K562 (cell line): Measurements from ENCODE around the gene TREX2. TPM values are rescaled to one million over a fixed set of nuclear protein-coding genes. Genes with fewer than 3 reads are reported as not detected.

ENCODE experiments used
- ARID3B ChIP-seq: fragments of 250-450 bp; sonication (Bioruptor Pico); IDR thresholded peaks from 2 replicates; pipeline ENCODE4 v1.4.0; 2020; ENCODE audit warnings: borderline replicate concordance
- BHLHE40 ChIP-seq: IDR thresholded peaks from 2 replicates; pipeline ENCODE4 v1.6.1; 2011; ENCODE audit warnings: low read length, improper control_type of control experiment
- CHD2 ChIP-seq: IDR thresholded peaks from 2 replicates; pipeline ENCODE4 v1.6.1; 2011; ENCODE audit warnings: low read depth, low read length
- CXXC5 ChIP-seq: fragments of 250-450 bp; sonication (Bioruptor Pico); IDR thresholded peaks from 2 replicates; pipeline ENCODE4 v1.8.0; 2022; ENCODE audit warnings: inconsistent platforms, mild to moderate bottlenecking, moderate library complexity
- FUS ChIP-seq: fragments of 200-400 bp; formaldehyde crosslinking; optimal IDR thresholded peaks from 2 replicates; pipeline ENCODE3; 2017; ENCODE audit warnings: low read depth, low read length
- GABPA ChIP-seq: fragments of 200-800 bp; sonication (Bioruptor generic); conservative IDR thresholded peaks from 2 replicates; pipeline ENCODE4 v1.6.1; 2016; ENCODE audit warnings: low read depth, missing genetic modification characterization, missing compliant biosample characterization
- GABPB1 ChIP-seq: sonication (generic); formaldehyde crosslinking; IDR thresholded peaks from 2 replicates; pipeline ENCODE4 v1.8.0; 2022; ENCODE audit warnings: mild to moderate bottlenecking, missing genetic modification reagents
- HINFP ChIP-seq: fragments of 450-650 bp; conservative IDR thresholded peaks from 2 replicates; pipeline ENCODE4 v1.6.1; 2016; ENCODE audit warnings: missing genetic modification characterization, low read depth, mild to moderate bottlenecking, control low read depth, missing compliant biosample characterization
- MTA2 ChIP-seq: fragments of 450-650 bp; IDR thresholded peaks from 2 replicates; pipeline ENCODE4 v1.6.1; 2016; ENCODE audit warnings: low read depth
- NCOR1 ChIP-seq: fragments of 450-650 bp; IDR thresholded peaks from 2 replicates; pipeline ENCODE4 v1.6.1; 2016; ENCODE audit warnings: mild to moderate bottlenecking, moderate library complexity
- NFE2 ChIP-seq: IDR thresholded peaks from 2 replicates; pipeline ENCODE4 v1.6.1; 2014; ENCODE audit warnings: antibody characterized with exemption, low read depth
- NFRKB ChIP-seq: fragments of 450-650 bp; IDR thresholded peaks from 2 replicates; pipeline ENCODE4 v1.6.1; 2016; ENCODE audit warnings: low read depth
- PBX2 ChIP-seq, 2 experiments: IDR thresholded peaks in 1 of 2; conservative IDR thresholded peaks in 1 of 2; 2 replicates each; pipeline ENCODE4 v1.6.1; 2016; ENCODE audit warnings: low read depth in 2 of 2, mild to moderate bottlenecking in 1 of 2, missing compliant biosample characterization in 1 of 2, missing genetic modification characterization in 1 of 2, moderate library complexity in 1 of 2
- SAFB2 ChIP-seq: fragments of 200-400 bp; formaldehyde crosslinking; IDR thresholded peaks from 2 replicates; pipeline ENCODE4 v1.6.1; 2018; ENCODE audit warnings: borderline replicate concordance, low read length, low read depth, moderate library complexity; ENCODE audit not compliant: severe bottlenecking
- SMAD4 ChIP-seq: fragments of 250-450 bp; sonication (Bioruptor Pico); conservative IDR thresholded peaks from 2 replicates; pipeline ENCODE4 v1.8.0; 2021; ENCODE audit warnings: inconsistent platforms, mild to moderate bottlenecking, moderate library complexity
- TFE3 ChIP-seq: fragments of 450-650 bp; formaldehyde crosslinking; IDR thresholded peaks from 2 replicates; pipeline ENCODE4 v1.4.0; 2020; ENCODE audit warnings: mild to moderate bottlenecking, mixed read lengths
- TOE1 ChIP-seq, 2 experiments: fragments of 450-650 bp in 1 of 2; sonication (generic) in 1 of 2; formaldehyde crosslinking in 1 of 2; IDR thresholded peaks; 2 replicates each; pipeline versions ENCODE4 v1.7.1 to v1.8.0; 2016 to 2022; ENCODE audit warnings: borderline replicate concordance in 2 of 2, mild to moderate bottlenecking in 2 of 2, antibody characterized with exemption in 1 of 2, inconsistent platforms in 1 of 2, low read depth in 1 of 2, missing genetic modification reagents in 1 of 2, moderate library complexity in 1 of 2
- ZFP36 ChIP-seq: fragments of 150-350 bp; IDR thresholded peaks from 2 replicates; pipeline ENCODE4 v1.6.1; 2018; ENCODE audit warnings: low read length, low read depth; ENCODE audit not compliant: partially characterized antibody
- ZNF165 ChIP-seq: fragments of 250-450 bp; sonication (Bioruptor Pico); IDR thresholded peaks from 2 replicates; pipeline ENCODE4 v1.4.0; 2020; ENCODE audit warnings: borderline replicate concordance
- ZNF232 ChIP-seq: sonication (generic); formaldehyde crosslinking; IDR thresholded peaks from 2 replicates; pipeline ENCODE4 v1.8.0; 2022; ENCODE audit warnings: mild to moderate bottlenecking, missing genetic modification reagents
- ZNF830 ChIP-seq: fragments of 250-450 bp; sonication (Bioruptor Pico); IDR thresholded peaks from 2 replicates; pipeline ENCODE4 v1.5.0; 2021; ENCODE audit warnings: mild to moderate bottlenecking
- polyA plus RNA-seq, 8 experiments: library from polyadenylated mRNA; depleted of rRNA in 4 of 8; stranded (reverse) in 5 of 8; unstranded in 3 of 8; fragments of >200 nt; fragmentation: Nextera tagmentation in 2 of 8; fragmentation: Illumina TruSeq in 1 of 8; extraction: Ambion mirVana in 2 of 8; extraction: Trizol in 1 of 8; gene quantifications; 2 replicates each; pipeline versions ENCODE4 v1.2.1 to v1.2.3, GENCODE V29; 2011 to 2014; ENCODE audit warnings: inconsistent platforms in 1 of 8, missing spikeins in 1 of 8
- total RNA-seq, 7 experiments: library from RNA; depleted of rRNA in 6 of 7; stranded (reverse); fragments of >200 nt in 6 of 7; fragmentation: Illumina TruSeq in 2 of 7; extraction: Trizol in 2 of 7; gene quantifications; 2 replicates each; pipeline versions ENCODE4 v1.2.1 to v1.2.3, GENCODE V29; 2011 to 2021; ENCODE audit warnings: low replicate concordance in 1 of 7

Gene TREX2
- total and polyA plus RNA-seq, 9 of the 15 experiments (the other 6 are each of a cell fraction or from before 2014, with no cell fraction given), result 0.07 to 1.5 (median 0.33) TPM; not detected in 2

GRCh38 chrX:153407736-153408135 lies 38.1 kb downstream of the TREX2 start (continued):
- TF ChIP-seq NFE2 (no peak), ZNF165 (no peak), CHD2 (no peak), SAFB2 (no peak), TFE3 (CRISPR knock-in tag) (peak; percentile 86), NFRKB (no peak), ZNF830 (CRISPR knock-in tag) (no peak), NCOR1 (no peak), GABPA (tag) (no peak; the same call in 1 of the 2 replicates), HINFP (no peak), FUS (no peak), BHLHE40 (peak; percentile 66), ZNF232 (CRISPR knock-in tag) (no peak), TOE1 (IDR thresholded peaks at IDR 0.05; ENCODE audit: borderline replicate concordance) (peak; percentile 67; the same call in 1 of the 2 replicates), TOE1 (CRISPR knock-in tag; IDR thresholded peaks at IDR 0.05; ENCODE audit: borderline replicate concordance, low read depth) (no peak), MTA2 (no peak), ARID3B (CRISPR knock-in tag) (no peak), ZFP36 (no peak), PBX2 (CRISPR knock-in tag; IDR thresholded peaks at IDR 0.05; ENCODE audit: low read depth) (no peak), PBX2 (tag; conservative IDR thresholded peaks at IDR 0.05; ENCODE audit: low read depth) (peak; percentile 24; the same call in 1 of the 2 replicates), CXXC5 (CRISPR knock-in tag) (no peak), GABPB1 (no peak), SMAD4 (CRISPR knock-in tag) (no peak; the same call in 1 of the 2 replicates)
